Activated CD4-positive, alpha-beta T cell treated with anti-CD3 and anti-CD28 coated beads, Interleukin-2, amount 50 U/mL, for 48 hours (primary cell): ENCODE data around the gene PSMD6.

ENCODE experiments used
- DNase-seq, 2 experiments: peaks; one replicate each; pipeline ENCODE4 v3.0.0-alpha.2; 2020

The PSMD6 gene

GRCh38 chr3:64008487-64009351, 14.6 kb downstream of the PSMD6 start:
- DNase-seq, result no peak

GRCh38 chr3:64008017-64008416, 15.3 kb downstream of the PSMD6 start:
- DNase-seq, result no peak

- no peak for DNase-seq
Measured at GRCh38 chr3:64003589-64003988, 19.7 kb downstream of the PSMD6 start.

DNA sequence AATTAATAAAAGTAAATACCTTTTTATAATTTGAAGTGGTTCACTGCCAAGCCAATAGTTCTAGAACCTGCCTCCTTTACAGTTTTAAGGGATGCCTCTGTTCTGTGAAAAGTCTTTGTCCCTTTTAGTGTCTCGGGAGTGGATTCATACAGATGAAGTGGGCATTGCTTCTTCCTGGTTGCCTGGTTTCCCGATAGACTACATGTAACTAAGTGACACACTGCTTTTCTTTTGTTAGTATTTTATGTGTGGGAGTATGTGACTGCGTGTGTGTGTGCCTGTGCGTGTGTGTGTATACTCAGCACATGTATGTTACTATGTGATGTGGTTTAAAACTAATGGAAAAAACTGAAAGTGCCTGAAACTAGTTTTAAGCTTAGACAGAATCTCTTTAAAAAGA, 21.1 kb downstream of the PSMD6 start:
- DNase-seq, result no peak

DNA sequence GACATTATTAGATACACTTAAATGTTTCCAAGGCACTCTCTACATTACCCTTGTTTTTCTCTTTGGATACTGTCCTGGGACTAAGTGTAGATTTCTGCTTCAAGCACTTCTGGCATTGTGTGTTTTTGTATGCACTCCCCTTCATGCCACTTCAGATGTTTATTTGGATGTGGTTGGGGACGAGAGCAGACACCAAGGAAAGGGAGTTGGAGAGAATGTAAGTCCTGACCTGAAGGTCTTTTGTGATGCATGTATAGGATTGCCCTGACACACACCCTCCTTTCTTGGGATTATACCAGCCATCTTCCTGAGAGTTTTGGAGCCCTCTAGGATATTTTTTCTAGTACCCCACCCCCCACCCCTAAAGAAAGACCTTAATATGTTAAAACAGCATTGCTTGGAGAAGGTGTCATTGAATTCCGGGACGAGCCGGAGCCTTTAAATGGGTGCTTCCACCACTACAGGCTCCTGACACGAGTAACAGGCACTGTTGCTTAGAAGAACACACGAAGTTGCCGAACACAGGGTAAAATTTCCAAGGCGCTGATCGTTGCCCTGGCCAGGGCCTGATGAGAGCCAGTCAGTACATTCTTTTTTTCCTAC, 22.7 kb downstream of the PSMD6 start:
- no peak for DNase-seq

GRCh38 chr3:63998852-63999754, 24.2 kb downstream of the PSMD6 start:
- DNase-seq, result no peak

DNA sequence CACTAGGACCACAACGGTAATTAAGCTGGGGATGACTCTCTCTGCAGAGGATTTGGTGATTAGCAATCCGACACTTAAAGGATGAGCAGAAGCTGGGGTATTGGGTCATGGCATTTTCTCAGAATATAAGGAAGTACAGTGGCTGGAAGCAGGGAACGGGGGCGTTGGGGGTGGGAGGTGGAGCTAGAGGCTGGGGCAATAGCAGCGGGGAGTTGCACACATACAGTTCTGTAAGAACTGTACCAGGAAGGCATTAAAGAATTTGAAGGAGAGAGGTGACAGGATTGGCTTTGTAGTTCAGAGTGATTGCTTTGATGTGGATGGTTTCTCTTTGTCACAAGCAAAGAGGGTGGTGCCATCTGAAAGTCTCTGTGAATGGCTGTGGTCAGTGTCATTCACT, 28.2 kb downstream of the PSMD6 start:
- DNase-seq, result no peak

GRCh38 chr3:63993653-63994079, 29.6 kb downstream of the PSMD6 start:
- peak; percentile 34 to 56 for DNase-seq

- DNase-seq, result no peak
Measured at GRCh38 chr3:63992516-63993209, 30.6 kb downstream of the PSMD6 start.

DNA sequence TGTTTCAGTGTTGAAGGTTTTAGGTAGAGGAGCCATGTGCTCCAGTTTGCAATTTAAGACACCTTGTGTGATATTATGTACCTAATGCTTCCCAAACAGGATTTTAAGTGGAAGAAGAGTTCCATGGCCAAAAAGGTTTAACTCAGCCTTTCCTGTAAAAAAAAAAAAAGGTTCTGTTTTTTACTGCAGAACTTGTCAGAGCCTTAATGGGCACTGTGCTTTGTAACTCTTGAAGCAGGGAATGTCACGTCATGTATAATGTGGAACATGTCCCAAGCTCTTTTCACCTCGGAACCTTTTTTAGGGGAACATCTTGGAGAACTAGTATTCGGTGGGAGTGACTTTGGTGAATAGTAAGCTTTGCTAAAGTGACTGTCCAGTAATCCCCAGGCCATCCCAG, 31.6 kb downstream of the PSMD6 start:
- DNase-seq, result no peak

DNA sequence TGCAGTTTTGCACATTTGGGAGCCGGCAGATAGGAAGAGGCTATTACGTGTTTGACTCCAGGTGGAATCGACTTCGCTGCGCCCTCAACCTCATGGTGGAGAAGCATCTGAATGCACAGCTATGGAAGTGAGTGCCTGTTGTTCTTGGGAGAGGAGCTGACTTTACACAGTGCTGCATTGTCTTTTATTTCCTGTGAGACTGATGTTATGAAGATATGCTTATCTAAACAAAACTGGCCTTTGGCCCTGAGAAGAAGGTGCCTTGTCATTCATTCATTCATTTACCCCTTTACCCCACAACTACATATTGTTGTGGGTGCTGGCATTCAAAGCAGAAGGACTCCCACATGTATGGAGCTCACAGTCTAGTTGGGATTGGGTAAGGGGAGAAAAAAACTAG, 32.6 kb downstream of the PSMD6 start:
- no peak for DNase-seq

GRCh38 chr3:63990204-63990603, 33.1 kb downstream of the PSMD6 start:
- DNase-seq, result no peak

- no peak for DNase-seq
Measured at GRCh38 chr3:63988943-63989342, 34.4 kb downstream of the PSMD6 start.

GRCh38 chr3:63986831-63987230, 36.5 kb downstream of the PSMD6 start:
- DNase-seq, result no peak

- DNase-seq, result no peak
Measured at GRCh38 chr3:63986146-63986545, 37.1 kb downstream of the PSMD6 start.

DNA sequence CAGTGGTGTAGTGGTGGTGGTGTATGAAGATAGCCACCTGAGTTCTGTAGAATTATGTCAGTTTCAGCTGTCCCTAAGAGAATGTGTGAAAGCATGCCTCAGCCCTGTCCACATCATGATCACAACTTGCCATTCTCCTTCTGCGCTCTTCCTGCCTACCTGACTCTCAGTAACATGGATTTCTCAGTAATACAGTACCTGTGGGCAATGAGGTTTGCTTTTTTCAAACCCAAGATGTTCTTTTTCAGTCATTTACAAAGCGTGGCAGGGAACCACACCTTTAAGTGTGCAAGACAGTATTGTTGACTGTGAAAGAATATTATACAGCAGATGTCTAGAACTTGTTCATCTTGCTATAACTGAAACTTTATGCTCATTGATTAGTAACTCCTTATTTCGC, 38.9 kb downstream of the PSMD6 start:
- DNase-seq, result no peak

- no peak for DNase-seq
Measured at GRCh38 chr3:63981980-63982379, 41.3 kb downstream of the PSMD6 start.

- no peak for DNase-seq
Measured at GRCh38 chr3:63980830-63981498, 42.3 kb downstream of the PSMD6 start.

DNA sequence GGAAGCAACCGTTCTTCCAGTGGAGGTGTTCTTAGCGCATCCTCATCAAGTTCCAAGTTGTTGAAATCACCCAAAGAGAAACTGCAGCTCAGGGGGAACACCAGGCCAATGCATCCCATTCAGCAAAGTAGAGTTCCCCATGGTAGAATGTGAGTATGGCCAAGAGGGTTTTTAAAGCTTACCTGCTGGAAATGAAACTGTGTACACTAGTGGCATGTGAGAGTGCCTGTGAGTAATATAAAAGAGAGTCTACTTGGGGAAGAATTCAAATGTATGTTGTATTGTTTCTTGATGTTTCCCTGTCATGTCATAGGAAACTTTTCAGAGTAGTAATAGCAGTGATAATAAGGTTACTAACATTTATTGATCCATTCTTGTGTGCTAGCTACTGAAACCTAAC, 43.3 kb downstream of the PSMD6 start:
- no peak for DNase-seq

GRCh38 chr3:63979093-63979885, 44.0 kb downstream of the PSMD6 start:
- no peak for DNase-seq

DNA sequence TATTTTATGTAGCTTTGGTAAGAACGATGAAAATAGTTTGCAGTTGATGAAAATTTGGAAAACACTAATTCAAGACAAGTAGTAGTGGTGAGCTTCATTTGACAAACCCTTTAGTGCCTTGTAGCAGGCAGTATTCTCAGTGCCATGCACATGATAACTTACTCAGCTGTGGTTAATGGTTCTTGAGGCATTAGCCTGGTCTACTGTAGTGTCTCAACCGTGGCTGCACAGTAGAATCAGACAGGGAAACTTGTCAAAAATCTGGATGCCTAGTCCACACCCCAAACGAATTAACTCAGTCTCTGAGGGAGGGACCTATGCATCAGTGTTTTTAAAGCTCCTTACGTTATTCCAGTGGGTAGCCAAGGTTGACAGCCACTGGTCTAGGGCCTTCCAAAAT, 45.4 kb downstream of the PSMD6 start:
- no peak for DNase-seq

DNA sequence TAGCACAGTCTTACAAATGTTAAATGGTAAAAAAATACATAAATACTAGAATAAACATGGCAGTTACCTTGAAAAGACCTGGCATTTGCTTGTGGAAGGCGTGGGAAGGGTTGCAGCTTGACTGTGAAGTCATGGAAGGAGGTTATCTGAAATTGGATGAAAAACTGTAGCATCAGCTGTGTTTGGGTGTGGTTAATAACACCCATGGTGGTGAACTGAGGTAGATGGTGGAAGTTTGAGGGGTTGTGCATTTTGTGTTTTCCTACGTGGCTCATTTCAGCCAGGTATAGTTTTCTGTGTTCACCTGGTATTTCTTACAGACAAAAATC, 46.5 kb downstream of the PSMD6 start:
- no peak for DNase-seq
